ENCODE measurements around the gene RFX3.

- TF ChIP-seq, protein P1, sequence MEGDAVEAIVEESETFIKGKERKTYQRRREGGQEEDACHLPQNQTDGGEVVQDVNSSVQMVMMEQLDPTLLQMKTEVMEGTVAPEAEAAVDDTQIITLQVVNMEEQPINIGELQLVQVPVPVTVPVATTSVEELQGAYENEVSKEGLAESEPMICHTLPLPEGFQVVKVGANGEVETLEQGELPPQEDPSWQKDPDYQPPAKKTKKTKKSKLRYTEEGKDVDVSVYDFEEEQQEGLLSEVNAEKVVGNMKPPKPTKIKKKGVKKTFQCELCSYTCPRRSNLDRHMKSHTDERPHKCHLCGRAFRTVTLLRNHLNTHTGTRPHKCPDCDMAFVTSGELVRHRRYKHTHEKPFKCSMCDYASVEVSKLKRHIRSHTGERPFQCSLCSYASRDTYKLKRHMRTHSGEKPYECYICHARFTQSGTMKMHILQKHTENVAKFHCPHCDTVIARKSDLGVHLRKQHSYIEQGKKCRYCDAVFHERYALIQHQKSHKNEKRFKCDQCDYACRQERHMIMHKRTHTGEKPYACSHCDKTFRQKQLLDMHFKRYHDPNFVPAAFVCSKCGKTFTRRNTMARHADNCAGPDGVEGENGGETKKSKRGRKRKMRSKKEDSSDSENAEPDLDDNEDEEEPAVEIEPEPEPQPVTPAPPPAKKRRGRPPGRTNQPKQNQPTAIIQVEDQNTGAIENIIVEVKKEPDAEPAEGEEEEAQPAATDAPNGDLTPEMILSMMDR (conservative IDR thresholded peaks at IDR 0.05 in 1 of 2, IDR thresholded peaks at IDR 0.05 in 1 of 2; ENCODE audit: low read depth in 1 of 2, low read length in 2 of 2): no peak
- TF ChIP-seq EZH2 (IDR thresholded peaks at IDR 0.05; ENCODE audit: low read length, missing control alignments): no peak
These were observed 336.5 kb downstream of the RFX3 start for GRCh38 chr9:3189113-3189861.
